HL-60 (cell line): ENCODE data around the gene SH3RF1.

Experiments
- DNase-seq, 2 experiments: peaks; one replicate each; pipeline ENCODE4 v3.0.0-alpha.2; 2010 to 2020; ENCODE audit warnings: low read depth in 1 of 2, low spot score in 1 of 2
- H3K27ac ChIP-seq: fragments of 250-450 bp; sonication (Bioruptor Pico); replicated peaks from 2 replicates; pipeline ENCODE4 v1.5.1; 2020; ENCODE audit warnings: mild to moderate bottlenecking, moderate library complexity
- H3K27me3 ChIP-seq: fragments of 250-450 bp; sonication (Bioruptor Pico); 2 replicates; pipeline ENCODE4 v1.5.1; 2021; ENCODE audit warnings: mild to moderate bottlenecking, moderate library complexity; ENCODE audit not compliant: insufficient read depth, poor library complexity, severe bottlenecking
- H3K4me3 ChIP-seq: replicated peaks from 2 replicates; pipeline ENCODE4 v1.5.1; 2011; ENCODE audit warnings: mild to moderate bottlenecking, control low read depth, low read length; ENCODE audit not compliant: insufficient read depth
- GABPA ChIP-seq: IDR thresholded peaks from 2 replicates; pipeline ENCODE4 v1.6.1; 2012; ENCODE audit warnings: low read depth
- POLR2AphosphoS5 ChIP-seq: IDR thresholded peaks from 2 replicates; pipeline ENCODE4 v1.6.1; 2012; ENCODE audit warnings: low read depth
- SPI1 ChIP-seq: IDR thresholded peaks from 2 replicates; pipeline ENCODE4 v1.6.1; 2012; ENCODE audit warnings: low read depth, mild to moderate bottlenecking, borderline replicate concordance
- TF ChIP-seq, protein P1 (sequence below): IDR thresholded peaks from 2 replicates; pipeline ENCODE4 v1.6.1; 2012; ENCODE audit warnings: low read depth; ENCODE audit not compliant: insufficient replicate concordance
- TF ChIP-seq, protein P2 (sequence below): IDR thresholded peaks from one replicate; pipeline ENCODE4 v1.5.1; 2011; ENCODE audit warnings: low read length, control low read depth, inconsistent platforms; ENCODE audit not compliant: insufficient read depth

SH3RF1 gene

DNA sequence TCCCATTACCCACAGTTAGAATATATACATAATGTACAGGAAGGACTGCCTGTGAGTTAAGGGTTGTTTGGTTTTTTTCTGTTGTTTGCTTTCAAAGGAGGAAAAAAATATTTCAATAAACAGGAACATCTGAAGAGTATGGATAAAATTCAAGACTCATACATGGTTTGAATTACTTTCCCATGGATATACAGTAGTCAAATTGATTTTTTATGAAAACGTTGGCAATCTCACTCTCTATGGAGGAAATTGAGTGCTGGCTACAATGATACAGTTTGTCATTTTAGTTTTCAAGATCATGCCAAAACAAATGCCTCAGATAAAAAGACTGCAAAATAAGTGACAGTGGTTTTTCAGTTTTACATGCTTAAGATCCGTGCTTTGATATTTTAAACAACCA is 116.6 kb downstream of the SH3RF1 start:
- TF ChIP-seq, protein P1, sequence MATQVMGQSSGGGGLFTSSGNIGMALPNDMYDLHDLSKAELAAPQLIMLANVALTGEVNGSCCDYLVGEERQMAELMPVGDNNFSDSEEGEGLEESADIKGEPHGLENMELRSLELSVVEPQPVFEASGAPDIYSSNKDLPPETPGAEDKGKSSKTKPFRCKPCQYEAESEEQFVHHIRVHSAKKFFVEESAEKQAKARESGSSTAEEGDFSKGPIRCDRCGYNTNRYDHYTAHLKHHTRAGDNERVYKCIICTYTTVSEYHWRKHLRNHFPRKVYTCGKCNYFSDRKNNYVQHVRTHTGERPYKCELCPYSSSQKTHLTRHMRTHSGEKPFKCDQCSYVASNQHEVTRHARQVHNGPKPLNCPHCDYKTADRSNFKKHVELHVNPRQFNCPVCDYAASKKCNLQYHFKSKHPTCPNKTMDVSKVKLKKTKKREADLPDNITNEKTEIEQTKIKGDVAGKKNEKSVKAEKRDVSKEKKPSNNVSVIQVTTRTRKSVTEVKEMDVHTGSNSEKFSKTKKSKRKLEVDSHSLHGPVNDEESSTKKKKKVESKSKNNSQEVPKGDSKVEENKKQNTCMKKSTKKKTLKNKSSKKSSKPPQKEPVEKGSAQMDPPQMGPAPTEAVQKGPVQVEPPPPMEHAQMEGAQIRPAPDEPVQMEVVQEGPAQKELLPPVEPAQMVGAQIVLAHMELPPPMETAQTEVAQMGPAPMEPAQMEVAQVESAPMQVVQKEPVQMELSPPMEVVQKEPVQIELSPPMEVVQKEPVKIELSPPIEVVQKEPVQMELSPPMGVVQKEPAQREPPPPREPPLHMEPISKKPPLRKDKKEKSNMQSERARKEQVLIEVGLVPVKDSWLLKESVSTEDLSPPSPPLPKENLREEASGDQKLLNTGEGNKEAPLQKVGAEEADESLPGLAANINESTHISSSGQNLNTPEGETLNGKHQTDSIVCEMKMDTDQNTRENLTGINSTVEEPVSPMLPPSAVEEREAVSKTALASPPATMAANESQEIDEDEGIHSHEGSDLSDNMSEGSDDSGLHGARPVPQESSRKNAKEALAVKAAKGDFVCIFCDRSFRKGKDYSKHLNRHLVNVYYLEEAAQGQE = no peak
- no peak for TF ChIP-seq SPI1
- TF ChIP-seq, protein P2, sequence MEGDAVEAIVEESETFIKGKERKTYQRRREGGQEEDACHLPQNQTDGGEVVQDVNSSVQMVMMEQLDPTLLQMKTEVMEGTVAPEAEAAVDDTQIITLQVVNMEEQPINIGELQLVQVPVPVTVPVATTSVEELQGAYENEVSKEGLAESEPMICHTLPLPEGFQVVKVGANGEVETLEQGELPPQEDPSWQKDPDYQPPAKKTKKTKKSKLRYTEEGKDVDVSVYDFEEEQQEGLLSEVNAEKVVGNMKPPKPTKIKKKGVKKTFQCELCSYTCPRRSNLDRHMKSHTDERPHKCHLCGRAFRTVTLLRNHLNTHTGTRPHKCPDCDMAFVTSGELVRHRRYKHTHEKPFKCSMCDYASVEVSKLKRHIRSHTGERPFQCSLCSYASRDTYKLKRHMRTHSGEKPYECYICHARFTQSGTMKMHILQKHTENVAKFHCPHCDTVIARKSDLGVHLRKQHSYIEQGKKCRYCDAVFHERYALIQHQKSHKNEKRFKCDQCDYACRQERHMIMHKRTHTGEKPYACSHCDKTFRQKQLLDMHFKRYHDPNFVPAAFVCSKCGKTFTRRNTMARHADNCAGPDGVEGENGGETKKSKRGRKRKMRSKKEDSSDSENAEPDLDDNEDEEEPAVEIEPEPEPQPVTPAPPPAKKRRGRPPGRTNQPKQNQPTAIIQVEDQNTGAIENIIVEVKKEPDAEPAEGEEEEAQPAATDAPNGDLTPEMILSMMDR = no peak
- TF ChIP-seq GABPA = no peak
- no peak for TF ChIP-seq POLR2AphosphoS5
- no peak overlapping the region for H3K4me3 ChIP-seq
- no peak overlapping the region for H3K27ac ChIP-seq
- no peak for DNase-seq
- H3K27me3 ChIP-seq = no peaks in the 10 kb centered on the region

DNA sequence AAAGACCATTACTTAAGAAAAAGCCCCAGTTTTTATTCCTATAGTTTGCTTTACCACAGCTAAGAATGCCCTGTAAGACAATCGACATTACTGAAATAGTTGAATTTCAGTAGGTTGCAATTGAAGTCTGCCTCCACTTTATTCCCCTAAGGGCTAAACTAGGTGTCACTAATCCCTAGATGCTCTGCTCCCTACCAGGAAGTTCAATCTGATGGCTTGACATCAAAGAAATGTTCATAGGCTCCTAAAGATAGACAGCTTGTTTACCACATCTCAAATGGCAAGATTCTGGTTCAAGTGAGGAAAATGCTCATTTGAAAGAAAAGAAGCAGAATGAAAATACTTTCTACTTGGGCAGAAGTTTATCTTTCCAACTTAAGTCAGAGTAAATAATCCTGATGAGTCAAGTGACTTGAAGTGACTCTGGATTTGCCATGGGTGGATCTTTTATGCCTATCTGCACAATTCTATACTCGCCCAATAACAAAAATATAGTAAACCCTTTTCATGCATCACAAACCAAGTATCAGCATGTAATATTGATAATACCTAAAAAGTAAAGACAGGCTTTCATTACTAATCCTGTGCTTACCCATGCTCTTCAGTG is 117.2 kb downstream of the SH3RF1 start:
- H3K4me3 ChIP-seq = no peak overlapping the region
- no peaks in the 10 kb centered on the region for H3K27me3 ChIP-seq
- no peak for DNase-seq
- H3K27ac ChIP-seq = no peak overlapping the region
- TF ChIP-seq, protein P2 = no peak
- TF ChIP-seq POLR2AphosphoS5 (no peak), GABPA (no peak), SPI1 (no peak)
- TF ChIP-seq, protein P1 = no peak

DNA sequence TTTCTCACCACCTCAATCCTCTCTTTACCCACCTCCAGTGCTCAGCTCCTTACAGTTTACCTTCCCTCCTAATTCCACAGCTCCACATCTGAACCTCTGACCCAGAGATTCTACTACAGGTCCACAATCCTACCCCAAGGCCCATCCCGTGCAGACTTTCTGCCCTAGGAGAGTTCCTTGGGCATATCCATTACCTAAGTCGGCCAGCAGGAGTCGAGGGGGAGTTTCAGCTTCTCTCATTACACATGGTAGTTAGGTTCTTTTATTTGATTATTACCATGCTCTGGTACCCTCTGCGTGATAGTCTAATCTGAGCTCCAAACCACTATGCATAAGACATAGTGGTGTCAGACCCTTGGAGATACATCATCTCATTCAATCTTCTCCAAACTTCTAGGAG is 117.9 kb downstream of the SH3RF1 start:
- Histone ChIP-seq H3K4me3 (no peak overlapping the region), H3K27ac (no peak overlapping the region), H3K27me3 (no peaks in the 10 kb centered on the region)
- TF ChIP-seq, protein P2 = no peak
- TF ChIP-seq POLR2AphosphoS5 = no peak
- TF ChIP-seq, protein P1 = no peak
- TF ChIP-seq GABPA = no peak
- no peak for TF ChIP-seq SPI1
- no peak for DNase-seq
